NCI-H2029 treated with DMSO at 0.1 percent for 48 hours (cell line): ENCODE measurements around the gene WWOX.

Experiments used
- DNase-seq: peaks from one replicate; lab custom pipeline; 2025; lab: John Stamatoyannopoulos, UW

The WWOX gene

DNA sequence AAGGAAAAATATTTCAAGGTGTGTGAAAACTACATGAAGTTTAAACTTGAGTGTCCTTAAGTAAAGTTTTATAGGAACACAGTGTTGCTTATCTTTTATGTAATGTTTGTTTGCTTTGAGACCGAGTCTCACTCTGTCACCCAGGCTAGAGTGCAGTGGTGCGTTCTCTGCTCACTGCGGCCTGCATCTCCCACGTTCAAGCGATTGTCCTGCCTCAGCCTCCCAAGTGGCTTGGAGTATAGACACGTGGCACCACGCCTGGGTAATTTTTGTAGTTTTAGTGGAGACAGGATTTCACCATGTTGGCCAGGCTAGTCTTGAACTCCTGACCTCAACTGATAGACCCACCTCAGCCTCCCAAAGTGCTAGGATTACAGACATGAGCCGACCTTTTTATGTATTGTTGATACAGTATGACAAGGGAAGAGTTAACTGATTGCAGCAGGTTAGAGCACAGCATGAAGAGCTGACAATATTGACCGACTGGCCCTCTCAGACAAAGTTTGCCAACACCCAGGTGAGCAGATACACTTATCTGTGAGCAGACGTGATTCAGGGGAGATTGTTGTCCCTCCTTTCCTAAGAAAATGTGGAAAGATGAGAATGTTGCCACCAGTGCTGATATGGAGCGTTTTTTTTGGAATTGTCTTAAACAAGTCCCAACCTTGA is 373.7 kb downstream of the WWOX start:
- no peak for DNase-seq

DNA sequence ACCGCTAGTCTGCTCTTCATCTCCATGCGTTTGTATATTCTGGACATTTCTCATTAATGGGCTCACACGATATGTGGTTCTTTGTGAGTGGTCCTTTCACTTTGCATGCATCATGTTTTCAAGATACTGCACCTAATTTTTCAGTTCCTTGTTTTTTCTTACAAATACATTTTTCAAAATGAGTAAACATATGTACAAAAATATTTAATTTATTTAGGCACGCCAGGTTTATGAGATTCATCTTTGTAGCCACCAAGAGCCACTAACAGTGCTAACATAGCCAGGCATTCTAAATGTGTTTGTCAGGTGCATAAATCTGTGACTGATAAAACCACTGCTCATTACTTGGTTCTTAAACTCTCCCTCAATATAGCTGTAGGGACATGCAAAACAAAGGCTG is 375.3 kb downstream of the WWOX start:
- DNase-seq, result no peak

DNA sequence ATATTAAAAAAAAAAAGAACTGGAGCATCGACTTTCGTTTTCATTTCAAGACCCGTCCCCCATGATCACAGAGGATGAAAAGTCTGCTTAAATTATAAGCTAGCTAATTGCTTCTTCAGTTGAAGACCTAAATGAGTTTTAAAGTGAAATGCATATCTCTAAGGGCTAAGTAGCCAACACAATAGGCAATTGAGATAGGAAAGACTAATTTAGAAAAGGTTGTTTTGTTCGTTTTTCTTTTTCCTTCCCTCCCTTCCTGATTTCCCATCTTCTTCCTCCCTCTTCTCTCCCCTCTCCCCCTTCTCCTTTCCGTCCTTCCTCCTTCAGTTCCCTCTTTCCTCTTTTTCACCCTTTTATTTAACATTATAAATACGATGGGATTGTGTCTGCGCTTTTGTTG is 377.2 kb downstream of the WWOX start:
- DNase-seq, result no peak

GRCh38 chr16:78478267-78478861 is 378.9 kb downstream of the WWOX start:
- DNase-seq, result no peak

DNA sequence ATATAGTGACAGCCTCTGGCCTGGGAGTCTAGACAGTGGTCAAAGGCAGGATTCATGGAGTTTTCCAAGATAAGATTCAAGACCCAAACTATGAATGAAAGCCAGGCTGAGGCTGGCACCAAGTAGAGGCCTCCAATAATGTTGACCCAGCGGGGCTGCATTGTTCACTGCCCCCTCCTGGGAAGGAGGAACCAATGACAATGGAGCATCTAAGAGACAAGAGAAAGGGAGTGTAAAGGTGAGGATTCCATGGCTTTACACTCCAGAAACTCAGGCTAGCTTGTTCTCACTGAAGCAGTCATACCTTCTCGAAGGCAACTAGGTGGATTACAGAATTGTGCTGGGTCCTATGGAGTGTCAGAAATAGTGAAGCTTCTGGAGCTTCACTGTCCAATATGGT is 380.3 kb downstream of the WWOX start:
- DNase-seq, result no peak

DNA sequence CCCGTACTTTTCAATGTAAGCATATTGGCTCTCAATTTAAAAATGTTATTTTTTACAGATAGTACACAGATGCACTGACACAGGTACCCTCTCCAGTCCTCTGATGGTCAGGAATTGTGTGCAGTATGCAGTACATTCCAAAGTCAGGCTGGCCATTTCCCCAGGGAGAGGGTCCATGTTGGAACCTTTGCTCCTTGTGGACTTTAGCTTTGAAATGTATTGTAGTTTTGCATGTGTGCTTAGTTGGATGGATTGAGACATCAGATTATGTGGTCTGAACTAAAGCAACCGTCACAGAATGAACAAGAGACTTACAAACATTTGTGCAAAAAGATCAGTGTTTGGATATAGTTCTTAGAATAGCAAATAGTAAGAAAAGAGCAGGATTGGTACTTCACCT is 381.1 kb downstream of the WWOX start:
- DNase-seq, result no peak

GRCh38 chr16:78483124-78483992 is 383.9 kb downstream of the WWOX start:
- DNase-seq, result no peak

DNA sequence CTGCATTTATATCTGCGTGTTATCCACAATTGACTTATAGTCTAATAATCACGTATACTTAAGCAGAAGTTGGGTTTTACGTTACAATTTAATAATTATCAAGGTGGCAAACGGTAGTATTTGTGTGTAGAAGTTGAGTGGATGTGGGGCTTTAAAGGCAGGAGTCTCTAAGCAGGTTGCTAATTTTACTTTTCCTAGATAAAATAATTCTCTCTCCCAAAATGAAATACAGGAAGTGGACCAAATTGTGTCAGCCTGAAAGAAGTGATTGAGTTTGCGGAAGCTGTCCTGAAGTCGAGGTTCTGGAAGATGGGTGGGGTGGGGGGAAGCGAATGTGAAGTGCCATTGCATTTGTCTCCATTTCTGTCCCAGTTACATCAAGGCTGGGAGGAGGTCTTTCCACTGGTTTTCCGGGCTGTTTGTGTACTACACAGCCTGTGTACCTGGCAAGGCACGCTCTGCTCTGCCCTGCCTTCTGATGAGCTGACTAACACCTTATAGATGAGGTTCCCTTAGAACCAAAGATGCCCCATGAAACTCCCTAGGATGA is 385.1 kb downstream of the WWOX start:
- no peak for DNase-seq

- DNase-seq, result no peak
These were observed 385.9 kb downstream of the WWOX start for GRCh38 chr16:78485188-78485916.

- no peak for DNase-seq
These were observed 386.4 kb downstream of the WWOX start for GRCh38 chr16:78485917-78486257.

DNA sequence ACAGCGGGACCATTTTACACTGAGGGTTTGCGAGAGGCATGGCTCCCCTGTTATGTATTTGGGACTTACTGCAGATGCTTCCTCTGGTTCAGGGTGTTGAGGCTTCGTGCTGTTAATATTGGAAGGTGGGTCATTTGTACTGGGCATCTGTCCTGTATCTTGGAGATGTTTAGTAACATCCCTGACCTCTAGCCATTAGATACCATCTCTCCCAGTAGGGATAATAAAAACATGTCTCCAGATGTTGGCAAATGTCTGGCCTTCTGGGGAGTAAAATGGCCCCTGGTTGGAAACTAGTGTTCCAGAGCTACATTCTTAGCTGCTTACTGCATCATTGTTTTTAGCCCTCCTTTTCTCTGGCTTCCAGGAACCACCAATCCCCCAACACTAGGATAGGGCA is 388.0 kb downstream of the WWOX start:
- DNase-seq, result no peak

DNA sequence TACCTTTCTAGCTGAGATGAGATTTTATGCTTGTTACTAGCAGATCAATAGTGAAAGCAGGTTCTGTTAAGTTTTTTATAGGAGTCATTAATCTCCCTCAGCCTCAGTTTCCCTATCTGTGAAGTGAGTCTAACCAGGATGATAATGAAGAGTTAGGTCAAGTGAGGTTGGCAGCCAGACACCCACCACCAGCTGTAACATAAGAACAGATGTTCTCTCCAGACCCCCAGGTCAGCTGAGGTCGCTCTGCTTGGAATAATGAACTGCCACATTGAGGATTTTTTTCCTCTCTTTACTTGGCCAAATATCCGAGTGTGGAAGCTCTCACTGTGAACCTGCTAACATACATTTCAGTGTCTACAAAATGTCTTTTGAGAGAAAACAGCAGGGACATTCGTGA is 389.6 kb downstream of the WWOX start:
- DNase-seq, result no peak

DNA sequence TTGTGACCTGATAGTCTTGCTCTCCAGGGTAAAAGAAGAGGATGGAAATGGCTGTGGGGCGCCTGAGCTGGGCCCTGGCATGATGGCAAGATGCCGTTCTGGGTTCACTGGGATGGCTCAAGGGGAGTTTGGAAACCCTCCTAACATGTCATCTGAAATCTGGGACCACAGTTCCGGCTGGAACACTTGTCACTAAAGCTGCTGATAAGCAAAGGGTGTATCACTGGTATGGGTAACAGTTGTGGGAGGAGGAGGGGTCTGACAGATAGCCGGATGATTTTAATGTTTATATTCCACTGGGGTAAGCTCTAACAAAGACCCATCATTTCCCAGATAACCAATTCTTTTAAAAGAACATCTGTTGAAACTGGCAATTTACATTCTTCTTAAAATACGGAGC is 390.2 kb downstream of the WWOX start:
- DNase-seq, result no peak

GRCh38 chr16:78490431-78490830 is 391.0 kb downstream of the WWOX start:
- no peak for DNase-seq

- DNase-seq, result no peak
These were observed 391.4 kb downstream of the WWOX start for GRCh38 chr16:78490847-78491246.

DNA sequence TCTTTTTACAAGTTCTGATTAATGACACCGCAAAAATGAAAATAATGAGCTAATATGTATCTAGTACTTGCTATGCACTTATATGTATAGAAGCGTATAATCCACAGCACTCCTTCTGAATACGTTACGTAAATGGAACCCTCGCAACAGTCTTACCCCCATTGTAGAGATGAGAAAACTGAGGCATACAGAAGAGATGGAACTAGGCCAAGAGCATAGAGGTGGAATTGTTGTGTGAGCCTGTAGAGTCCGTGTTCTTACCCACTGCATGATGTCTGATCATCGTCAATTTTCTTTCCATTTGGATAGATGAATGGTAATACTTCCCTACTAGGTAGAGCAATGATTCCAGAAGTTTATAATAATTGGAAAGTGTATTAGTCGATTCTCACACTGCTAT is 394.1 kb downstream of the WWOX start:
- no peak for DNase-seq

DNA sequence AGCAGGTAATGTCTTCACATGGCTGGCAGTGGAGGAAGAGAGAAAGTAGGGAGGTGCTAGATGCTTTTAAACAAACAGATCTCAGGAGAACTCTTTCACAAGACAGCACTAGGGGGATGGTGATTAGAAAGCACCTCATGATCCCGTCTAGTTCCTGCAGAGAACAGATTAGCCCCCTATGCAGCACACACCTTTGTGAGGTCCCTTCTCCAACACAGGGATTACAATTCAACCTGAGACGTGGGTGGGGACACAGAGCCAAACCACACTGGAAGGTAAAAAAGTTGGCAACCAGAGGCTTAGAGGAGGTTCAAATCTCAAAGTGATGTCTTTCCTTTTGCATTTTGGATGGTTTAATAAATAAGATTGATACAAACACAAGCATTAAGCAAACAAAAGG is 394.7 kb downstream of the WWOX start:
- DNase-seq, result no peak

DNA sequence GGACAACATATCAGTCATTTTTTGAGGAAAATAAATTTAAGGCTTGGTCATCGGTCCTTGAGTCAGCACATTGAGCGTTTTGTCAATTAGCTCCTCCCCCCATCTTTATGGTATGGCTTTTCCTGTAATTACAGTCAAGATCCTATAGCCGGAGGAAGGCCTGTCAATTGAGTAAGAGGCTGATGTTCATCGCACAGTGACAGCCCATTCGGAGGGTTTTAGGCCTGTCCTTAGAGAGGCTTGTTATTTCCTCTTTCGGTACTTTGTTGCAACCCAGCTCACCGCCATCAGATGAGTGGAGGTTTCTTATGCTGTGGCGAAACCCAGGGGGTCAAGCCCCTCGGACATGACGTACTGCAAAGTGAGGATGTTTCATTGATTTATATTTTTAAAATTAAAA is 395.2 kb downstream of the WWOX start:
- no peak for DNase-seq

DNA sequence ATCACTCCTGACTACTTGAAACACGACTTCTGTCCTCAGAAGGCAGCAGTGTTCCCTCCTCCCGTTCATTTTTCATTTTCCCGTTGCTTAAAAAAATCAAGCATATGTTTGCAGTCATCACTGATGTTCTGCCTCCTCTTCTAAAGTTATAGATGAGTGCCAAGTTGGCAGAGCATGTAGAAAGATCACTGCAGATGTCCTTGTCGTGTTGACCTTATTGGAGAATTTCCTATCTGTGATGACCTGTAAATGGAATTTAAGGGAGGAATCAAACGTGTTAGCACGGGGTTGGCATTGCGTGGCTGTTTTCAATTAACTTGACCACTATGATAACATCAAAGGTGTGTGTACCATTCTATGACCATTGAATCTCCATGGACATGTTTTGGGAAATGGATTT is 396.7 kb downstream of the WWOX start:
- no peak for DNase-seq

DNA sequence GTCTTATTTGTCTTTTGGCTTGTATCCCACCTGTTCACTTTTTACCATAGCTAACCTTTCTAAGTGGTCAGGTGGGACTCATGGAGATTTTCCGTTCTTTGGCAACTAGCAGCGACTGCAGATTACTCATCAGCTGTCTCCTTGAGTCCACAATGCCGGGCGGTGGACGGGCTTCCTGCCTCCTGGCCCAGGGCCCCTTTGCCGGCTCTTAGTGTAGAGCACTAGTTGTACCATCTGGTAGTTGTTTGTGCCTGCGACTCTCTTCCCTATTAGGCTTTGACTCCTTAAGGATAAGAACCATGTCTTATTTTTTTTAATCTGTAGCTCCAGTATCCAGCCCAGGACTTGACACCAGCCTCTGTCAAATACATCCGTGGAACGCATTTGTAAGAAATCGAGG is 399.9 kb downstream of the WWOX start:
- no peak for DNase-seq

- DNase-seq, result no peak
These were observed 401.3 kb downstream of the WWOX start for GRCh38 chr16:78500659-78501270.

DNA sequence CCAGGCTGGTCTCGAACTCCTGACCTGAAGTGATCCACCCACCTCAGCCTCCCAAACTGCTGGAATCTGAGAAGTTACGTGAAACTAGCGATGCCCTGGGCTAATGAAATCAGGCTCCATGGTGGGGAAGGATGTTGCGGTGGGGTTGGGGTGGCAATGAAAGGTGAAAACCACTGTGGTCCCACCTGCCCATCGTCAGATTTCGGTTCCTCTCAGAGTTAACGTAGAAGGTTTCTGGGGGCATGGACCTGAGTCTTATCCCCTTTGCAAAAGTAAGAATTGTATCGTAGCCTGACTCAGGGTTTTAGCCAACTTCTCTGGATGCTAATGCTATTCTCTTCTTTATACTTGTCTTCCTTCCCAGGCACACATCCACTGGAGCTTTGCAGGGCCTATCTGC is 402.3 kb downstream of the WWOX start:
- DNase-seq, result no peak
